Right cardiac atrium (tissue), 5 donors: ENCODE measurements around the gene FCHSD2. TPM values are rescaled to one million over a fixed set of nuclear protein-coding genes. Genes with fewer than 3 reads are reported as not detected.
A peak's percentile ranks its signal among the peaks of the same experiment; 100 is the strongest.
"Not testable (repeated sequence)": the region's sequence is repeated elsewhere in the genome, so short reads cannot be mapped to it uniquely, and the experiment has no call there.

Experiments used
- ATAC-seq, 2 donors: fragments of 200-7000 bp; cut with Tn5 transposase; one replicate each; pipeline versions ENCODE4 v1.8.0 to v1.9.1; 2020; ENCODE audit warnings: moderate library complexity in 2 of 2, mild to moderate bottlenecking in 1 of 2
- DNase-seq, 3 donors: peaks; one replicate each; pipeline ENCODE4 v3.0.0-alpha.2; 2020
- H3K27ac ChIP-seq: one replicate; pipeline ENCODE4 v1.5.1; 2013; ENCODE audit warnings: mild to moderate bottlenecking, low read length, control low read depth, moderate library complexity
- H3K27me3 ChIP-seq: one replicate; pipeline ENCODE4 v1.6.1; 2013; ENCODE audit not compliant: control insufficient read depth, insufficient read depth
- H3K4me1 ChIP-seq: one replicate; pipeline ENCODE4 v1.6.1; 2013; ENCODE audit warnings: low read length; ENCODE audit not compliant: control insufficient read depth, insufficient read depth
- H3K4me3 ChIP-seq: one replicate; pipeline ENCODE4 v1.5.1; 2013; ENCODE audit warnings: low read length, control low read depth
- H3K9me3 ChIP-seq: one replicate; pipeline ENCODE4 v1.6.1; 2013; ENCODE audit warnings: low read length; ENCODE audit not compliant: control insufficient read depth
- WGBS: extraction: QIAGEN DNeasy Blood & Tissue Kit; methylation state at CpG from one replicate; pipeline ENCODE4 v1.1.7; 2013; 5-methylcytosine and 5-hydroxymethylcytosine counted together
- intact Hi-C, 4 donors: fragments of 100-400 bp; cut with DNase I; formaldehyde crosslinking; loops; one replicate each; pipeline versions ENCODE4 v1.11.0 to v1.14.0; 2022 to 2023
- polyA plus RNA-seq: library from polyadenylated mRNA; stranded (reverse); fragments of 200-250 nt; gene quantifications from one replicate; pipeline ENCODE4 v1.2.3, GENCODE V29; 2013
- total RNA-seq, 4 donors: library from RNA; stranded (reverse); fragmentation: NEBNext Ultra II Directional; extraction: Animal tissue kit (Norgen Biotek cat#: 25700); gene quantifications; one replicate each; pipeline ENCODE4 v1.2.1, GENCODE V29; 2021
- donor health status: healthy with polysubstance abuse.
- donor health status: DM: no; HTN: yes; CAD: no.
- donor health status: DM: no; HTN: no; CAD: no.
- donor health status: DM: no; HTN: yes; CAD: no; lungs with severe emphysema.
- donor health status: DM: yes; HTN: yes; CAD: no.

FCHSD2 gene
- total and polyA plus RNA-seq, 5 donors = 12.6 to 54.1 (median 36.2) TPM

GRCh38 chr11:73027840-73028239 lies 114.3 kb downstream of the FCHSD2 start:
- H3K4me1 ChIP-seq, intact Hi-C loops, H3K27ac ChIP-seq, ATAC-seq, H3K9me3 ChIP-seq, DNase-seq, H3K27me3 ChIP-seq, H3K4me3 ChIP-seq: not testable (repeated sequence)
- WGBS = 100% methylated on average over 2 of the region's 2 CpGs

DNA sequence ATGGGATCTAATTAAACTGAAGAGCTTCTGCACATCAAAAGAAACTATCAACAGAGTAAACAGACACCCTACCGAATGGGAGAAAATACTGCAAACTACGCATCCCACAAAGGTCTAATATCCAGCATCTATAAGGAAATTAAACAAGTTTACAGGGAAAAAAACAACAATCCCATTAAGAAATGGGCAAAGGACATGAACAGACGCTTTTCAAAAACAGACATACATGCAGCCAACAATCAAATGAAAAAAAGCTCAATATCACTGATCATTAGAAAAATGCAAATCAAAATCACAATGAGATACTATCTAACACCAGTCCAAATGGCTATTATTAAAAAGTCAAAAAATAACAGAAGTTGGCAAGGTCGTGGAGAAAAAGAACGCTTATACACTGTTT lies 117.5 kb downstream of the FCHSD2 start:
- Histone ChIP-seq H3K27me3 (no peaks in the 10 kb centered on the region), H3K4me3 (no peak overlapping the region), H3K4me1 (peaks cover 3% of the 10 kb centered on the region), H3K9me3 (peaks cover 2% of the 10 kb centered on the region), H3K27ac (no peak overlapping the region)
- 97% methylated on average over 5 of the region's 5 CpGs for WGBS
- ATAC-seq (no peak), DNase-seq (no peak)
- intact Hi-C loops = no loop called here

GRCh38 chr11:73019996-73020395 lies 122.1 kb downstream of the FCHSD2 start:
- Histone ChIP-seq H3K9me3 (no peaks in the 10 kb centered on the region), H3K27ac (no peak overlapping the region), H3K27me3 (no peaks in the 10 kb centered on the region), H3K4me1 (peaks cover 2% of the 10 kb centered on the region), H3K4me3 (no peak overlapping the region)
- intact Hi-C loops = no loop called here
- no peak for DNase-seq
- WGBS = 90% methylated on average over 1 of the region's 1 CpG
- no peak for ATAC-seq

DNA sequence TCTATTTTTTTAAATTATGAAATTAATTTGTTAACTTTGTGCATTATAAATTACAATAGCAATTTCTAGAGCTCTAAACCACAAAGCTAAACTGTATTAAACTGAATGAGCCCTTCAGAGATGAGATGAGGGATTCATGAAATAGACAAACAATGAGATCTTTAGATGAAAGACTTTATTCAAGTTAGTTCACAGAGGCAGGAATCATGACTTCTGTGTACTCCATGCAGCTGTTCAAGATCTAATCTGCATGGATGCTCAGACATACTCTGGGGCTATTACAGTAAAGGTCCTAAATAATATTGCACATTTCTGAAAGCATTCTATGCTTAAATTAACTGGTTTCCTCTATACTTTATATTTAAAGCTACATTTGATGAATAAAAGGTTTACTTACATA lies 122.7 kb downstream of the FCHSD2 start:
- ATAC-seq = no peak
- intact Hi-C loops = no loop called here

DNA sequence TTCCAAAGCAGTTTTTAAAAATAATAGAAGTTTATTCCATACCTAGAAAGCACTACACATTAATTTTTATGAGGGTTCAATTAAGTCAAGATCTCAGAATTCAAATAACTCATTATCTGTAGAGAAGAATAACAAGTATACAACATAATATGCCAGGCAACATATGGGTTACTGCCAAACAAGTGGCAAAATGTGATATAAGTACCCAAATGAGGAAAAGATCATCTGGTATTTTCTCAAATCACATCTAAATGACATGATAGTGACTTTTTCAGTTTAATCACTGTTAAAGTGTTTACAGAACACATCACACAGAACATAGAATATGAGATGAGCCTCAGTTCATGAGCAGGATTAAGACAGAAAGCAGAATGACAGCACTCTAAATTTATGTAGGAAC lies 123.3 kb downstream of the FCHSD2 start:
- ATAC-seq = no peak
- peaks cover 2% of the 10 kb centered on the region for H3K4me1 ChIP-seq
- H3K27me3 ChIP-seq = no peaks in the 10 kb centered on the region
- no peak overlapping the region for H3K27ac ChIP-seq
- intact Hi-C loops = no loop called here
- no peak for DNase-seq
- H3K9me3 ChIP-seq = no peaks in the 10 kb centered on the region
- H3K4me3 ChIP-seq = no peak overlapping the region

More for the DNA sequence above, 122.7 kb downstream of the FCHSD2 start:
- Histone ChIP-seq H3K27ac (no peak overlapping the region), H3K9me3 (no peaks in the 10 kb centered on the region), H3K4me3 (no peak overlapping the region), H3K27me3 (no peaks in the 10 kb centered on the region), H3K4me1 (peaks cover 2% of the 10 kb centered on the region)
- no peak for DNase-seq

DNA sequence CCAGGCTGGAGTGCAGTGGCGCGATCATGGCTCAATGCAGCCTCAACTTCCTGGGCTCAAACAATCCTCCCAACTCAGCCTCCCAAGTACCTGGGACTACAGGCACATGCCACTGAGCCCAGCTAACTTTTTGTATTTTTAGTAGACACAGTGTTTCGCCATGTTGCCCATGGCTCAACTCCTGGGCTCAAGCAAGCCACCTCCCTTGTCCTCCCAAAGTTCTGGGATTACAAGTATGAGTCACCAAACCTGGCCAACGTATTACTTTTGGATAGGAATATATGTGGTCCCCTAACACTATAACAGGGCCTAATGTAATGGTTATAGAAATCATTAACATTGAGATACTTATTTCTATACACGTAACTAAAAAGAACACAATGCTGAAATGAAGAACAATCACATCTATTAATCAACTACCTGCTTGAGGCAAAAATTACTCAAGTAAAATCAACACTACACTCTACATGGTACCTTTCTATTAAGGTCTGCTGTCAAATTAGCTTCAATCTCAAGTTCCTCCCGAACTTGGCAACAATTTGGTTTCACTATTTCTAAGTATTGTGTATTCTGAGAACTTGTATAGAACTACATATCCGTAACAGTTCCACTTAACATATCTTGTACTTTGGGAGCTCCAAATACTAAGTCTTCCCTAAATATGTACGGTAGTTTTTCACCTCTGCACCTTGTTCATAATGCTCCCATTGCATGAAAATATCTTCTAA lies 124.9 kb downstream of the FCHSD2 start:
- ATAC-seq (no peak), DNase-seq (no peak)
- 87% methylated on average over 8 of the region's 8 CpGs for WGBS
- Histone ChIP-seq H3K27me3 (no peaks in the 10 kb centered on the region), H3K4me1 (peaks cover 2% of the 10 kb centered on the region), H3K9me3 (no peaks in the 10 kb centered on the region), H3K27ac (no peak overlapping the region), H3K4me3 (no peak overlapping the region)
- intact Hi-C loops = no loop called here

DNA sequence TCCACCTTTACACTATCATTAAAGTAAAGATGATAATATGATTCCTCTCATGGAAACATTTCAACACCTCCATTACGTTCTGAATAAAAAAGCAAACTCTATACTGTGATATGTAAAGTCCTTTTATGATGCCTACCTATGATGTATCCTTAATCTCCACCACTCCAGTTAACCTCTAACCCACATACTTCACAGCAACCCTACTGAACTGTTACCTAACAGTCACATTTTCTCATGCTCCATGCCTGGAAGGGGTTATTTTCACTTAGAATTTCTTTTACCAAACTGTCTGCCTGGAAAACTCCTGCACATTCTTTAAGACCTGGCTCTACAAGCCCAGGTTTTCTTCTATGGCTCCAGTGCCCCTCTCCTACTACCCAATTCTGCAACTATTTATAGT lies 129.1 kb downstream of the FCHSD2 start:
- H3K27ac ChIP-seq = no peak overlapping the region
- no peak overlapping the region for H3K4me3 ChIP-seq
- no peaks in the 10 kb centered on the region for H3K27me3 ChIP-seq
- no peak for ATAC-seq
- 67% methylated on average over 1 of the region's 1 CpG for WGBS
- DNase-seq = no peak
- H3K9me3 ChIP-seq = peaks cover 1% of the 10 kb centered on the region
- peaks cover 2% of the 10 kb centered on the region for H3K4me1 ChIP-seq
- intact Hi-C loops = no loop called here

GRCh38 chr11:73012121-73012863 lies 129.8 kb downstream of the FCHSD2 start:
- DNase-seq = no peak
- H3K4me1 ChIP-seq = peaks cover 2% of the 10 kb centered on the region
- 75% methylated on average over 2 of the region's 2 CpGs for WGBS
- H3K27me3 ChIP-seq = no peaks in the 10 kb centered on the region
- intact Hi-C loops = no loop called here
- peaks cover 1% of the 10 kb centered on the region for H3K9me3 ChIP-seq
- no peak overlapping the region for H3K4me3 ChIP-seq
- no peak overlapping the region for H3K27ac ChIP-seq
- ATAC-seq = no peak

GRCh38 chr11:73011126-73011817 lies 130.8 kb downstream of the FCHSD2 start:
- WGBS = 88% methylated on average over 2 of the region's 2 CpGs
- peaks cover 1% of the 10 kb centered on the region for H3K9me3 ChIP-seq
- intact Hi-C loops = no loop called here
- no peak for DNase-seq
- no peaks in the 10 kb centered on the region for H3K27me3 ChIP-seq
- no peak overlapping the region for H3K4me3 ChIP-seq
- H3K27ac ChIP-seq = no peak overlapping the region
- peak in 1 of 2 donors; percentile 57 for ATAC-seq
- H3K4me1 ChIP-seq = no peaks in the 10 kb centered on the region

- Histone ChIP-seq H3K4me1 (no peaks in the 10 kb centered on the region), H3K9me3 (peaks cover 1% of the 10 kb centered on the region), H3K27ac (no peak overlapping the region), H3K4me3 (no peak overlapping the region), H3K27me3 (no peaks in the 10 kb centered on the region)
- DNase-seq = no peak
- ATAC-seq = no peak
- intact Hi-C loops = no loop called here
Measured at GRCh38 chr11:73009972-73010371, 132.1 kb downstream of the FCHSD2 start.

DNA sequence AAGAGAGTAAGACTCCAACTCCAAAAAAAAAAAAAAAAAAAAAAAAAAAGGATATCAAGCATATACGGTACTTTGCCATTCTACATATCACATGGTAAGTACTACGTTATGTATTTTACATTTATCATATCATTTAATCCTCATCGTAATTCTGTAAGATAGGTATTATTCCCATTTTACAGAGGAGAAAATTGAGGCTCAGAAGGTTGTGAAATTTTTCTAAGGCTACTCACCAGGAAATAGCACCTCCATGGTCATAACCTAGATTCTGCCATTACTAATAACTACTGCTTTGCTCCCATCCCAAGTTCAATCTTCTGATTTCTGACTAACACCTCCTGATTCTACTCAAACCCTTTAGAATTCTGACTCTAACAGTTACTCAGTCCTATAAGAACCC lies 138.0 kb downstream of the FCHSD2 start:
- intact Hi-C loops = no loop called here
- Histone ChIP-seq H3K9me3 (no peaks in the 10 kb centered on the region), H3K4me1 (no peaks in the 10 kb centered on the region), H3K27ac (no peak overlapping the region), H3K27me3 (no peaks in the 10 kb centered on the region), H3K4me3 (no peak overlapping the region)
- ATAC-seq (no peak), DNase-seq (no peak)
- 97% methylated on average over 3 of the region's 3 CpGs for WGBS
